ENCODE data around the gene MSGN1. TPM values are rescaled to one million over a fixed set of nuclear protein-coding genes. Genes with fewer than 3 reads are reported as not detected.
A peak's percentile ranks its signal among the peaks of the same experiment; 100 is the strongest.

Gene MSGN1
- total RNA-seq, 4 donors from 2014 or later, result 1.3 TPM; not detected in 3

GRCh38 chr2:17857021-17857420, 40.8 kb downstream of the MSGN1 start:
- H3K4me3 ChIP-seq, result no peak overlapping the region
- no peaks in the 10 kb centered on the region for H3K27me3 ChIP-seq
- DNase-seq, result no peak
- TF ChIP-seq POLR2A (IDR thresholded peaks at IDR 0.05) (no peak), POLR2AphosphoS5 (IDR thresholded peaks at IDR 0.05) (no peak), EP300 (IDR thresholded peaks at IDR 0.05; ENCODE audit: low read depth) (no peak), CTCF (IDR thresholded peaks at IDR 0.05) (no peak)
- H3K36me3 ChIP-seq, result no peaks in the 10 kb centered on the region
- no peaks in the 10 kb centered on the region for H3K9me3 ChIP-seq
- intact Hi-C loops (cut with DNase I; ENCODE audit: low total_unique reads) (no loop called here), in situ Hi-C loops (cut with MboI; ENCODE audit: low pct_ligation_motif_present in 1 of 4, low pct_unique_long_range_greater_than_20kb in 1 of 4, low sequenced_read_pairs in 3 of 4) (loop anchor here (10.0 to 25.0 kb wide), 4 partner anchors 298 to 505 kb away; no protein-coding TSS in a partner anchor)
- H3K27ac ChIP-seq, result no peak overlapping the region
- 50% methylated on average over 3 of the region's 3 CpGs; no CpG with 5 or more reads in 1 of the 2 donors for WGBS, 2 donors (ENCODE audit: low coverage in 1 of 2)
- no peaks in the 10 kb centered on the region for H3K4me1 ChIP-seq

- Histone ChIP-seq H3K9me3 (no peaks in the 10 kb centered on the region), H3K36me3 (no peaks in the 10 kb centered on the region), H3K4me3 (no peak overlapping the region), H3K4me1 (no peaks in the 10 kb centered on the region), H3K27ac (no peak overlapping the region), H3K27me3 (no peaks in the 10 kb centered on the region)
- no peak for DNase-seq
- in situ Hi-C loops (cut with MboI; ENCODE audit: low pct_ligation_motif_present in 1 of 4, low pct_unique_long_range_greater_than_20kb in 1 of 4, low sequenced_read_pairs in 3 of 4), result loop anchor here (10.0 to 25.0 kb wide), 4 partner anchors 297 to 504 kb away; no protein-coding TSS in a partner anchor
- 61 to 63% methylated on average over 1 of the region's 1 CpG for WGBS, 2 donors (ENCODE audit: low coverage in 1 of 2)
- intact Hi-C loops (cut with DNase I; ENCODE audit: low total_unique reads), result no loop called here
- TF ChIP-seq EP300 (IDR thresholded peaks at IDR 0.05; ENCODE audit: low read depth), result no peak
- no peak for TF ChIP-seq CTCF (IDR thresholded peaks at IDR 0.05)
- no peak for TF ChIP-seq POLR2A (IDR thresholded peaks at IDR 0.05)
- TF ChIP-seq POLR2AphosphoS5 (IDR thresholded peaks at IDR 0.05), result no peak
Observed at GRCh38 chr2:17858064-17858463, 41.8 kb downstream of the MSGN1 start.

GRCh38 chr2:17863539-17863938, 47.3 kb downstream of the MSGN1 start:
- Histone ChIP-seq H3K27me3 (no peaks in the 10 kb centered on the region), H3K36me3 (no peaks in the 10 kb centered on the region), H3K4me1 (no peaks in the 10 kb centered on the region), H3K9me3 (no peaks in the 10 kb centered on the region), H3K27ac (no peak overlapping the region), H3K4me3 (no peak overlapping the region)
- TF ChIP-seq POLR2AphosphoS5 (IDR thresholded peaks at IDR 0.05), result no peak
- TF ChIP-seq EP300 (IDR thresholded peaks at IDR 0.05; ENCODE audit: low read depth), result no peak
- no peak for TF ChIP-seq CTCF (IDR thresholded peaks at IDR 0.05)
- TF ChIP-seq POLR2A (IDR thresholded peaks at IDR 0.05), result no peak
- DNase-seq, result no peak
- intact Hi-C loops (cut with DNase I; ENCODE audit: low total_unique reads) (no loop called here), in situ Hi-C loops (cut with MboI; ENCODE audit: low pct_ligation_motif_present in 1 of 4, low pct_unique_long_range_greater_than_20kb in 1 of 4, low sequenced_read_pairs in 3 of 4) (loop anchor here in 3 of 4 donors (25.0 kb wide), 2 partner anchors 299 to 499 kb away; no protein-coding TSS in a partner anchor)
- WGBS, 2 donors (ENCODE audit: low coverage in 1 of 2), result 64 to 72% methylated on average over 4 of the region's 4 CpGs

GRCh38 chr2:17864676-17865075, 48.4 kb downstream of the MSGN1 start:
- no peak for DNase-seq
- Histone ChIP-seq H3K27me3 (no peaks in the 10 kb centered on the region), H3K4me3 (no peak overlapping the region), H3K27ac (peak overlapping the region in 1 of 4 donors; percentile 16), H3K36me3 (no peaks in the 10 kb centered on the region), H3K4me1 (no peaks in the 10 kb centered on the region), H3K9me3 (no peaks in the 10 kb centered on the region)
- in situ Hi-C loops (cut with MboI; ENCODE audit: low pct_ligation_motif_present in 1 of 4, low pct_unique_long_range_greater_than_20kb in 1 of 4, low sequenced_read_pairs in 3 of 4) (loop anchor here in 3 of 4 donors (25.0 kb wide), 2 partner anchors 298 to 498 kb away; no protein-coding TSS in a partner anchor), intact Hi-C loops (cut with DNase I; ENCODE audit: low total_unique reads) (no loop called here)
- TF ChIP-seq POLR2AphosphoS5 (IDR thresholded peaks at IDR 0.05) (no peak), POLR2A (IDR thresholded peaks at IDR 0.05) (no peak), EP300 (IDR thresholded peaks at IDR 0.05; ENCODE audit: low read depth) (no peak), CTCF (IDR thresholded peaks at IDR 0.05) (no peak)
- 10 to 35% methylated on average over 1 of the region's 1 CpG for WGBS, 2 donors (ENCODE audit: low coverage in 1 of 2)
